DLD1 (cell line): ENCODE results near the gene RNF130.
"Not testable (repeated sequence)": the region's sequence is repeated elsewhere in the genome, so short reads cannot be mapped to it uniquely, and the experiment has no call there.

Experiments
- in situ Hi-C: cut with HindIII; loops from 2 replicates; pipeline ENCODE4 v1.10.0; 2017; ENCODE audit warnings: low sequenced_read_pairs

RNF130 gene

DNA sequence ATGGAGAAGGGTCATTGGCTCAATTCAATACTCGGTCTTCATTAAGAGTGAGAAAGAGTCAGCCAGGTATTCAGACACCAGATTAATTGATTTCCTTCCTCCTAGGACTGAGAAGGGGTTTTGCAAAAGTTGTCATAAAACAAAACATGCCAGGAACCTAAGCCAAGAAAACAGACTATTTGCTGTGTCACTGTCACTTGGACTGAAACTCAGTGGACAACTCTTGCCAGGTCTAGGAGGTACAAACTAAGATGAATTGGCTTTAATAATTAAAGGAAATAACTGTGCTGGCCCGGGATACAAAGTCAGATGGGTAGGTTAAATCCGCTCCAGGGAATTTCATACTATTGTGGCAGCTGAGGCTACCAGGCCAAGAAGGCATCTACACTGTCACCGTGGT, 92.8 kb downstream of the RNF130 start:
- in situ Hi-C loops: no loop called here

DNA sequence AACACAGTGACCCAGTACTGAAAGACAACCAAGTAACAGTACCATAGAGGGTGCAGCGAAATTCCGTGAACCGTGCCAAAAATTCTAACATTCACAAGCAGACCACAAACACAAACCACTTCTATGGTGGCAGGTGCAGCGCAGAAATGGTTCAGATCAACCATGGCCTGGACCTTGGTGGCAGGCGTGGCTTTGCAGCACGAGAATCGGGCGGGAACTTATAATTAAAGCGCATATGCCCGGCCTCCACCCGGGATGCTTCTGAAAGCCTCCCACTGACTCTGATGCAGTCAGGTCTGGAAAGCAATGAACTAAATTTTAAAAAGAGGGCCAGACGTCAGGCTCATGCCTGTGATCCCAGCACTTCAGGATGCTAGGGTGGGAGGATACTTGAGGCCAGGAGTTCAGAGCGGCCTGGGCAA, 95.8 kb downstream of the RNF130 start:
- in situ Hi-C loops: no loop called here

DNA sequence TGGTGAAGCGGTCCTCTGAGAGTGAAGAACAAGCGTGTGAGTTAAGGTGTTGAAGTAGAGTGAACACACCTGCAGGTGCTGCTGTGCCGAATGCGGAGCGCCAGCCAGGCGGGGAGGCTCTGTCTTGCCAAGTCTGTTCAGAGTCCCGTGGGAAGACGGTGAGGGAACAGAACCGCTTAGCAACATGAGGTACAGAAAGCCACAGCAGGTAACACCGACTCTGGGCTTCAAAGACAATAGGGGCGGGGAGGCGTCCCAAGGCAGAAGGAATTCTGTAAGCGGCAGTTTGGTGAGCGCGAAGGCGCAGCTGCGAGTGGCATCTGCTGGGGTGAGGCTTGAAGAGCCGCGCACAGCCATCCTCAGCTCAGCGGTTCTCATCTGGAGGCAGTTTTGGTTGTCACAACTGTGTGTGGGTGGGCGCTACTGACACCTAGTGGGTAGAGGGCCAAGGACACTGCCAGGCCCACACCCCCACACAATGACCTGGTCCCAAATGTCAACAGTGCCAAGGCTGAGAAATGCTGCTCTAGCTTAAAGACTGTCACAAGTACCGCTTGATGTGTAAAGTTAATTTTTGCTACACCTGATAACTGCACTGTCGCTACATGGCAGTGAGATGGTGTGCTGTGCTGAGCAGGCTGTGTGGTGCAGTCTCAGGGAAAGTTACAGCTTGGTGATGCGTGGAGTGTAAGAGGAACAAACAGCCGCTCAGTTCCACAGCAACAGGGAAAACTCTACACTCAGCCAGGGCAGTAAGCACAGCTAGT, 96.4 kb downstream of the RNF130 start:
- in situ Hi-C loops: no loop called here

DNA sequence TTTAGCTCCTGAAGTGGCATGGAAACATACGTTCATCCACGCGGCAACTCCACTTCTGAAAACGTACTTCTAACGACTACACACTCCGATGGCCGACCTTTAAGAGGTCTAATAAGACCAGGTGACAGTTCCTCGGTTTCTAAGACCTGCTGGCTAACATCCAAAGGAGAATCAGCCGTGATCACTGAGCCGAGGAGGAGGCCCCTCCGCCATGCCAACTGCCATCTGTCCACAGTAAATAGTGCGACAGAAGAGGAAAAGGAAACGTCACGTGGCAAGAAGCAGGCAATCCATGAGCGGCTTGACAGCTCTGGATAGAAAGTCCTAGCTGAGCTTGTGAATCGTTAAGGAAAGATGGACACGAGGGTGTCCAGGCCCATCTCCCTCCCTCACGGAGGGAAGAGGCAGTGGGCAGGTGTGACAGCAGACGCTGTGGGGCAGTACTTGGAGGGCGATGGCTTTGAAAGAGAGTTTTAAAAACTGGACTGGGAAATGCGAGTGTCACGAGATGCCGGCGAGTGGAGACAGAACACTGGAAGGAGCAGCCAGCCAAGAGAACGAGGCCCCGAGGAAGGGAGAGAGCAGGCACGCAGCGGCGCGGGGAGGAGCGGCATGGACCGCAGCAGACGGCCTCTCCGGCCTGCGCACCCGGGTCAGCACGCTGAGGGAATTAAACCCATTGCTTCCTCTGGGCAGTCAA, 97.2 kb downstream of the RNF130 start:
- in situ Hi-C loops: no loop called here

DNA sequence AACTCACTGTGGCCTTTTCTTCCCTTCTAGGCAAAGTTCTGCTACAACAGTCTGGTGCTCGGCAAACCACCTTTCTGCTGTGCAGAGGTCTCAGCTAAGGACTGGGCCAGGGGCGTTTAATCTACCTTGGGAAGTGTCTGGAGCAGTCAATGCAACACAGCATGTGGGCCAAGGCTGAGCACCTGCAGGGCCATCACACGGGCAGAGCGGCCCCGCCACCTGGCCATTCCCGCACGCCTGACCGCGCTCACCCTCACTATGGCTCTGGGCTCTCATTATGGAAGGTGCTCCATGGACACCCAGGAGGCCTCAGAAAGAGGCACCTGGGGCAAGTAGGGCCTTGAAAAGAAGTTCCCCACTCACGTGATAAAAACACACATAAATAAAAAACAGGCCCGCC, 98.2 kb downstream of the RNF130 start:
- in situ Hi-C loops: no loop called here

DNA sequence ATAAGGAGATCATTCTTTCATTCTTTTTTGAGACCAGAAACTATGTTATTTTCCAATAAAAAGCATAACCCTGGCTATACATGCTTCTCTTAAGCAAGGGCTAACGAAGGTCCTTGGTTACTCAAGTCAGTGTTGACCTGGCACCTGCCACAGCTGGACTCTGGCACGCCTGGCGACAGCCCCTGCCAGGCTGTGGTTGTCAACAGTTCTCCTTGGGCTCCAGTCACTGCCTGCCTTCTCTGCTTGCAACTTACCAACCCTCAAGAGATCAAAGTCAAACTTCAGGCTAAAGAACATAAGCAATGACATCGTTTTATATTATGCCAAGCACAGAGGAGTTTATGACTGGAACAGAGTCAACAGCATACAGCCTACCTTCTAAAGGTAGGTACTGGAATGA, 102.4 kb downstream of the RNF130 start:
- in situ Hi-C loops: no loop called here

DNA sequence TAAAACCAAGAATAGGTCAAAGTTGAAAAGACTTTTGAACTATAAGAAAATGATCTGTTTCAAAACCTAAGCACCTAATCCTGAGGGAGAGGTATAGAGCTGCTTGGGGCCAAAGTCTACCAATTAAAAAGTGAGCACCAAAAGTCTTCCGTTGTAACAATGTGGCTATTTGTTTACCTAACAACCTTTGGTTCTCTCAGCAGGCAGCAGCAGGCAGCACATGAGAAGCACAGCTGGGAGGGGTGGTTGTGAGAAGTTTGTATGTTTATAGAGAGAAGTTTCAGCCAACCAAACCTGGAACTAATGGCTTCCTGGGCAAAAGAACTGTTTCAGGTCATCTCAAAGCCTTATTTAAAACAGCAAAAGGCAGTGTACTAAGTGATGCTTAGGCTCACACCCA, 104.1 kb downstream of the RNF130 start:
- in situ Hi-C loops: no loop called here

DNA sequence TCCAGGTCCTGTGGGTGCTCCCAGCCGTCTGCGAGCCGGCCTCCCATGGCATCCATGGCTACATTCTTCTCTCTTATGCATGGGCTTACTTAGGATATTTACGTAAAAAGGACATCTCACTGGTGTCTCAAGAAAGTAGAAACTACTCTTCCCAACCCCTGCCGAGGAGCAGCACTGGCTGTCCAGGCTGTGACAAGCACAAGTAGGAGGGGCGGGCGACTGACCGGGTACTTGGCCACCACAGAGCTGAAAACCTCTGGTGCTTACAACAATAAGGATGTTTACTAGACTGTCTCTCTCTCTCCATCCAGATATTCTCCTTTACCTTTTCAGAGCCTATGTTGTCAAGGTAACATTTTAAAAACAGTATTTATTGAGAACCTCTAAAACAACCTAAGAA, 107.5 kb downstream of the RNF130 start:
- in situ Hi-C loops: no loop called here

DNA sequence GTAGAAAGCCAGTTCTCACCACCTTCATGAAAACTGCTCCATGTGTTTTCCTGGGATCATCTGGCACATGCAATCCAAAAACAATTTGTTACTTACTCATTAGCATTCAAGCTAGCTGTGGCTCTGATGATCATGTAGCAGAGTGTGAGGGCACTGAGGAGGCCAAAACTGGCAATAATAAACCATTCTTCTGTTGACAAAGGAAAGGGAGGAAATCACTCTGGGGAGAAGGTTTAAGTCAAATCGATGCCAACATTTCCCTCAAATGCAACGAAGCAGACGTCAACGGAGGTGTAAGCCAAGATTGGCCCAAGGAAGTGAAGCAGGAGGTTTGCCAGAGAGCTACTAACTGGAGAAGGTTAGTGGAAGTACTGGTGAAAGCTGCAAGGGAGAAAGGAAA, 108.2 kb downstream of the RNF130 start:
- in situ Hi-C loops: no loop called here

DNA sequence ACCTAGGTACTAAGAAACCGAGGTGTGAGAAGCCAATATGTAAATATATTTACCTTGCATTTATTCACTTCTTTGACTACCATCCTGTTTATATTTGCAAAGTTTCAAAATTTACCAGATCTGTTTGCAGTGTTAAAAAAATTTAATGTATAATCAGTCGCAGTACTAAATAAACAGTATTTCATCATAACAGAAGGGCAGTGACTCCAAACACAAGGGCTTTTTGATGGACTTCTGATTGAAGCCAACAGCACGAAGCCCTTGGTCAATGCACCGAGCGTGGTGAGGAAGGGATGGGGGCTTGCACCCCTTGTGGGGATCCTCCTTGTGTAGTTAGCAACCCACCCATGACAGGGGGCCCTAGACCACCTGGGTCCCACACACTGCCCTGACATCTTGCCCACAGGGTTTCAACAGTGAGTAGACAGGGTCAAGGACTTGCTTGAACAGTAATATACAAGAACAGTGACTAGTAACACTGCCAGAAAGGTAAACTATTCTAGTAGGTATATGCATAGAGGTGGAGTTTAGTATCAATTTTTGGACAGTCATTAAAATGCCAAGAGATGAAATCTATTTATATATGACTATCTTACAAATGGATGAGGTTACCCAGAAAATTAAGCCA, 111.2 kb downstream of the RNF130 start:
- in situ Hi-C loops: no loop called here

DNA sequence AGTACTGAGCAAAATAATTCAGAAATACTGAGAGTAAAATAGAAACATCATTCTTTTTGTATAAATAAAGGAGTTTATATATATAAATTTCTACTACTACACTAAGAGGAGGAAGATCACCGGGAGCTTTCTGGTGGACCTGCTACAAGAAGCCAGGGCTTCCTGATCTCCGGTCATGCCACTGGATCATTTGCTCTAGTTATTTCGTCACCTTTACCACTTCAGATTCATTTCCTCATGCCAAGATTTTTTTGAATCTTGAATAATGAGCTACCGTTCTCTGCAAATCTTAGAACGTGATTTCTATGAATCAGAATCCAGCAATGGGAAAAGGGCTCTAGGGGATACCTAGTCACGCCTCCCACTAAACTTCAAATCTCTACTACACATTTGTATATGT, 111.9 kb downstream of the RNF130 start:
- in situ Hi-C loops: no loop called here

DNA sequence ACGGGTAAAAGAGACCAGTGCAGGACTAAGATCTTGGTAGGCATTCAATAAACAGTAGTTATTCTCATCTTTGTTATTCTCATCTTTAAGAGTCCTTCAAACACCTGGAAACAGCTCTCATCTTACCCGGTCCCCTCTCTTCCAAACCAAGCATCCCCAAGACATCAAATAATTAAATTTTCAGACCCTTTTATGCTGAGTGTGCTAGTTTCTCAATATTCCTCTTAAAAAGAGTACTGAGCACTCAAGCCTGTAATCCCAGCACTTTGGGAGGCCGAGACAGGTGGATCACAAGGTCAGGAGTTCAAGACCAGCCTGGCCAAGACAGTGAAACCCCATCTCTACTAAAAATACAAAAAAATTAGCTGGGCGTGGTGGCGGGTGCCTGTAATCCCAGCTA, 112.4 kb downstream of the RNF130 start:
- in situ Hi-C loops: not testable (repeated sequence)

DNA sequence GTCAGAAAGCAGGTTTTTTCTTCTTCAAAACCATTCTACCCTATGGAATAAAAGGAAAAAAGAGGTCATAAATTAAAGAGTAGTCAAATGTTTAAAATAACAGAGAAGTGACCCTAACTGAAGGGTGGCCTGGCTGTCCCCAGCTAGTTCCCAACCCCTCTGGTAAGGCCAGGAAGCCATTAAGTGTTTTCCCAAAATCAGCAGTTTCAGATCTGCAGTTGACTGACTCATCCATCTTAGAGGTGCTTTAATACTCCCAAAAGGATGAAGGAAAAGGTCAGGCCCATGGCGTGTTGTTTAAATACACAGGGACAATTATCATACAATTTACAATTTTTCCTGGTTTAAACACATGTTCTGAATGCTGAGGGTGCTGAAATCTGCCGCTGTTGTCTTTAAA, 115.9 kb downstream of the RNF130 start:
- in situ Hi-C loops: no loop called here

DNA sequence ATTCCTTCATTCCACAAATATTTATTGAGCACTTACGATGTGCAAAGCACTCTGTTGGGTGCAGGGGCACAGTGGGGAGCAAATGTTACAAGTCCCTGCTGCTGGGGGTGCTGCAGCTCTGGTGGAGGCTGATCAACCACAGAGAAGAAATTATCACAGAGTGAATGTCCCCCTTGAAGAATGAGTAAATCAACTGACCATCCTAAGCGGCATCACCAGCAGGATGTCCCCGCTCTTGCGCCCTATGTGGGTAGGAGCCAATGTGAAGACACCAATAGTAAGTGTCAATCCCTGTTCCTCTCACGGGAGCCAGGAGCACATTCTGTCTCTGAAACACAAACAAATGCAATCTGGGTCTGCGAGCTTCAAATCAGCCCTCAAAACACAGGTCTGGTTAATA, 116.5 kb downstream of the RNF130 start:
- in situ Hi-C loops: no loop called here

DNA sequence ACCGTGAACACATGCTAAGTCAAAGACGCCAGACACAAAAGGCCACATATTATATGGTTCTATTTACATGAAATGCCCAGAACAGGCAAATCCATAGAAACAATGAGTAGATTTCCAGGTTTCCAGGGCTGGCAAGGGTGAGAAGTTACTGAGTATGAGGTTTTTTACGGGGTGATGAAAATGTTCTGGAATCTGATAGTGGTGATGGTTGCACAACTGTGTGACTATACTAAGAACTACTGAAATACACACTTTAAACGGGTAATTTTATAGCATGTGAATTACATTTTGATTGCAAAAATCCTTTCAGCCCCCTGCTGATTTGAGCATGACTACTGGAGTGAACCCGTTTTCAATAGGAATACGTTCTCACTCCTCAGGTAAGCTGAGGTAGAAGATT, 117.1 kb downstream of the RNF130 start:
- in situ Hi-C loops: no loop called here

DNA sequence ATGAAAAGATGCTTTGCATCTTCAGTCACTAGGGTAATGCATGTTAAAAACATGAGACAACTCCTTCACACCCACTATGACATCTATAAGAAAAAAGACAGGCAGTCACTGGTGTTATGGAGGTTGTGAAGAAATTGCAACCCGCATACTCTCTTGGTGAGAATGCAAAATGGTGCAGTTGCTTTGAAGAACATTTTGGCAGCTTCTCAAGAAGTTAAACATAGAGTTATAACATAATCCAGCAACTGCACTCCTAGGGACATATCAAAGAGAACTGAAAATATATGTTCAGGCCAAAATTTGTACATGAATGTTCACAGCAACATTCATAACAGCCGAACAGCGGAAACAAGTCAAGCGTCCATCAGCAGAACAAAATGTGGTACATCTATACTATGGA, 117.6 kb downstream of the RNF130 start:
- in situ Hi-C loops: no loop called here

DNA sequence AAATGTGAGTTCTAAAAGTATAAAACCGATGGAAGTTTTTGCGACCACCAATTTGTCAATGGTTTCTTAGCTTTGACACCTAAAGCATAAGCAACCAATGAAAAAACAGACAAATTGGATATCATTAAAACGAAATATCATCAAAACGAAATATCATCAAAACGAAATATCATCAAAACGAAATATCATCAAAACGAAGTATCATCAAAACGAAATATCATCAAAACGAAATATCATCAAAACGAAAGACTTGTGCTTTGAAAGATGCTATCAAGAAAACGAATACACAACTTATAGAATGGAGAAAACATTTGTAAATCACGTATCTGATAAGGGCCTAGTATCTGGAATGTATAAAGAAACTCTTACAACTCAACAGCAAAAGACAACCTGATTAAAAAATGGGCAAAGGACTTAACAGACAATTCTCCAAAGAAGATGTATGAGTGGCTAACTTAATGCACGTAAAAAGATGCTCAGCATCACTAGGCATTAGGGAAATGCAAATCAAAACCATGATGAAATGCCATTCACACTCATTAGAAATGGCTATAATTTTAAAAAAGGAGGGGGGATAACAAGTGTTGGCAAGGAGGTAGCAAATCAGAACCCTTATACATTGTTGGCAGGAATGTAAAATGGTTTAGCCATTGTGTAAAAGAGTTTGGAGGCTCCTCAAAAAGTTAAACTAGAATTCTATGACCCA, 134.4 kb downstream of the RNF130 start:
- in situ Hi-C loops: no loop called here

DNA sequence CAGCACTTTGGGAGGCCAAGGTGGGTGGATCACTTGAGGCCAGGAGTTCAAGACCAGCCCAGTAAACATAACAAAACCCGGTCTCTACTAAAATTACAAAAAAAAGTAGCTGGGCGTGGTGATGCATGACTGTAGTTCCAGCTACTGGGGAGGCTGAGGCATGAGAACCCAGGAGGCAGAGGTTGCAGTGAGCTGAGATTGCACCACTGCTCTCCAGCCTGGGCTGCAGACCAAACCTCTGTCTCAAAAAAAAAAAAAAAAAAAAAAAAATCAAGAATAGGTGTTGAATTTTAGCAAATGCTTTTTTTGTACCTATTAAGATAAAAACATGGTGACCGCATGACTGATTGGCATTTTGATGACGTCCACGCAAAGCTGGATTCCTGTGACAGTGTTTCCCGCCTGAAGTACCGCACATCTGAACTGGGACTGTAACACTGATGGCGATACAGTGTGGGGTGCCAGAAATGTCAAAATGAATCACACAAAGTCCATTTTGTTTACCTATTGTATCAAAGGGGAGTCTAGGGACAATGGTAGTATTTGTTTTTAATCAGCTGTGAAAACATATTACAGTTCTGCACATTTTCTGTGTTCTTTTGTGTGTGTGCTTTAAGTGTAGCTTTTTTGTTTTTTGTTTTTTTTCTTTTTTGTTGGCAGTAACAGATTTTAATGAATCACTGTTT, 140.6 kb downstream of the RNF130 start:
- in situ Hi-C loops: no loop called here

DNA sequence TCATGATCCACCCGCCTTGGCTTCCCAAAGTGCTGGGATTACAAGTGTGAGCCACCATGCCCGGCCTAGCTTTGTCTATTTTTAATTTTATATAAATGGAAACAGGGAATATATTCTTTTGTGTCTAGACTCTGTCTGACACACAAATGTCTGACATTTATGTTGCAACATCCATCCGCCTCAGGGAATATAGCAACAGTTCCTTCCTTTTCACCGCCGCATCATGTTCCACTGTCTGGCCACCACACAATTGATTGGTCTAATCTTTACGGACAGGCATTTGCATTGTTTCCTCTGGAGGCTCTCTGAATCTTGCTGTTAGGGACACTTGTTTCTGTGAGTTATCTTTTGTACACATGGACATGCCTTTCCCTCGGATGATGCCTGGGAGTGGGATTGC, 143.7 kb downstream of the RNF130 start:
- in situ Hi-C loops: no loop called here

DNA sequence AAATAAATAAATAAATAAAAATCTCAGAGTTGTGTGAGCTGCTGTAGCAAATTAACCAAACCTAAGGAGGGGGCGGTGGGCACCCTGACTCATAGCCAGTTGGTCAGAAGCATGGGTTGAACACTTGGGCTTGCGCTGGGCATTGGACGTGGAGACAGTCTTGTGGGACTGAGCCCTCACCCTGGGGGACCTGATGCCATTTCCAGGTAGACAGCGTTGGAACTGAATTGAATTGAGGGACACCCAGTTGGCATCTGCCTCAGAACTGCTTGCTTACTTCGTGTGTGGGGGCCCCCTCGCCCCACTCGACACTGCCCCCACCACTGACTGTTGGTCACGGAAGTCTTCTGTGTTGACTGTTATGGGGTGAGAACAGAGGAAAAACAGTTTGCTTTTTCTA, 144.9 kb downstream of the RNF130 start:
- in situ Hi-C loops: no loop called here

DNA sequence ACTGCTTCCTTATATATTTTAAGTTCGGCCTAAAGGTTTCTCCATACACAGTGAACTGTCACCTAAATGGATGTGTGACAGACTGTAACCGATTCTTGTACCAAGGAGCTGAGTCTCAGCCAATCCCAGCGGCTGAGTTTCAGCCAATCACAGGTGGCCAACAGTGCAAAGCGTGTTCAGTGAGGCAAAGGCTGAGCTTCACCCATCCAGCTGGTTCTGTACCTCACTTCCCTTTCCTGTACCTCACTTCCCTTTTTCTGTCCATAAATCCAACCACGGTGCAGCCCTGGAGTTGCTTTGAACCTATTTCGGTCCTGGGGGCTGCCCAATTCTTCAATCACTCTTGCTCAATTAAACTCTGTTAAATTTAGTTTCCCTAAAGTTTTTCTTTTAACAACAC, 148.1 kb downstream of the RNF130 start:
- in situ Hi-C loops: no loop called here
